ENCODE measurements around the gene STAT5B. TPM values are rescaled to one million over a fixed set of nuclear protein-coding genes. Genes with fewer than 3 reads are reported as not detected.

STAT5B gene
- total and polyA plus RNA-seq, 2 of the 8 experiments (the other 6 are each of a cell fraction or from before 2014, with no cell fraction given), result 35.3 to 52.6 TPM

DNA sequence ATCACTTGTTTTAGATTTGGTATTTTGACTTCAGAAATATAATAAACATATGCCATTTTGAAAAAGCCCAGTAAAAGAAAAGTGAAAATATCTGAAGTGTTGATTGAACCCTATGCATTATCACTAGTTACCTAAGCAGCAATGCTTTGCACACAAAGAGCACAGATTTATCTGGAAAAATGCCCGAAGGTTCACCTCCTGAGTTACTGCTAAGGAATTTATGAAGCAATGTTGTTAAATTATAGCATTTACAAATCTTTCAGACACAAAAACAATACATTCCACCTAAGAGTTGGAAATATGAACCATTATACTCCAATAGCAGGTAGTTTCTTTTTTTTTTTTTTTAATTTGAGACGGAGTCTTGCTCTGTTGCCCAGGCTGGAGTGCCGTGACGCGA is 43.0 kb downstream of the STAT5B start (continued):
- TF ChIP-seq POU5F1 (IDR thresholded peaks at IDR 0.05; ENCODE audit: low read depth, low read length) (no peak), RBBP5 (IDR thresholded peaks at IDR 0.05; ENCODE audit: borderline replicate concordance, low read depth, low read length) (no peak), RAD21 (IDR thresholded peaks at IDR 0.05 in 1 of 2, conservative IDR thresholded peaks at IDR 0.05 in 1 of 2; ENCODE audit: low read depth in 2 of 2, low read length in 2 of 2) (no peak), KDM5A (IDR thresholded peaks at IDR 0.05; ENCODE audit: low read length) (no peak), JUND (IDR thresholded peaks at IDR 0.05; ENCODE audit: low read length) (no peak), BCL11A (IDR thresholded peaks at IDR 0.05; ENCODE audit: low read depth in 2 of 2, low read length in 2 of 2) (no peak), CBX5 (IDR thresholded peaks at IDR 0.05; ENCODE audit: low read depth, low read length) (no peak)
- TF ChIP-seq, protein P1, sequence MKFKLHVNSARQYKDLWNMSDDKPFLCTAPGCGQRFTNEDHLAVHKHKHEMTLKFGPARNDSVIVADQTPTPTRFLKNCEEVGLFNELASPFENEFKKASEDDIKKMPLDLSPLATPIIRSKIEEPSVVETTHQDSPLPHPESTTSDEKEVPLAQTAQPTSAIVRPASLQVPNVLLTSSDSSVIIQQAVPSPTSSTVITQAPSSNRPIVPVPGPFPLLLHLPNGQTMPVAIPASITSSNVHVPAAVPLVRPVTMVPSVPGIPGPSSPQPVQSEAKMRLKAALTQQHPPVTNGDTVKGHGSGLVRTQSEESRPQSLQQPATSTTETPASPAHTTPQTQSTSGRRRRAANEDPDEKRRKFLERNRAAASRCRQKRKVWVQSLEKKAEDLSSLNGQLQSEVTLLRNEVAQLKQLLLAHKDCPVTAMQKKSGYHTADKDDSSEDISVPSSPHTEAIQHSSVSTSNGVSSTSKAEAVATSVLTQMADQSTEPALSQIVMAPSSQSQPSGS (IDR thresholded peaks at IDR 0.05; ENCODE audit: low read length), result no peak

Measured in H1 (cell line).